Stimulated activated CD4-positive, alpha-beta T cell treated with anti-CD3 and anti-CD28 coated beads, Interleukin-12 subunit alpha, Interleukin-12 subunit beta, amount 100 ng/mL, for 48 hours (primary cell): ENCODE measurements around the gene LIMK2.
A peak's percentile ranks its signal among the peaks of the same experiment; 100 is the strongest.
"Not testable (repeated sequence)": the region's sequence is repeated elsewhere in the genome, so short reads cannot be mapped to it uniquely, and the experiment has no call there.

Source experiments
- DNase-seq, 3 donors: peaks; one replicate each; pipeline ENCODE4 v3.0.0-alpha.2; 2020; ENCODE audit warnings: low read depth in 2 of 3, low spot score in 1 of 3

The LIMK2 gene

DNA sequence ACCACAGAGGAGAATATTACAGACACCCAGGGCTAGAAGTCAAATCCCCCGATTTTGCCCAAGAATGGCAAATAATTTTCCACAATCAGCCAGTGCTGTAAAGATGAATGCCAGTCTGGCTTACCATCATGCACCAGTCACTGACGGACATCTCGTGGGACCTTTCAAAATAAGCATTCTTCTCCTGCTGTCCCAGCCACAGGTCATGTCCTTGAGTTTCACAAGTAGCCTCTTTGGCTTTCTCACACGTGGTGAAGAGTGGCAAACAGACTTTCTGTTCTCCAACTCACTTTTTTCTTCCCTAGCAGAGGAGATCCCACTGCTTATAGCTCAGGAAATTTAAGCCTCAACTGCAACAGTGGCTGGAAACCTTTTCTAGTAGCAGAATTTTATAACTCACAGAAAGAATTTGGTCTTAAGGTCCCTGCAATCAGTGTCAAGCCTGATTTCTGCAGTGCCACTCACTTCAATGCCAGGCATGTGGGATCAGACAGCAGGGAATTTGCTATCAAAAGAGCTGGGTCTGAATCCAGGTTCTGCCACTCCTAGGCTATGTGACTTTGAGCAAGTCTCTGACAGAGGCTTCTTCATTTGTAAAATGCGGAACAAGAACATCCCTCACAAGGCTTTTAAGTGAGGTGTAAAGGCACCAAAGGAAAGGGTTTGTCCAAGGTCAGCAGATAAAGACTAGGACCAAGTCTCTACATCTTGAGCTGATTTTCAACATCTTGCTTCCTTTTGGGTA, 76.6 kb downstream of the LIMK2 start:
- no peak for DNase-seq

DNA sequence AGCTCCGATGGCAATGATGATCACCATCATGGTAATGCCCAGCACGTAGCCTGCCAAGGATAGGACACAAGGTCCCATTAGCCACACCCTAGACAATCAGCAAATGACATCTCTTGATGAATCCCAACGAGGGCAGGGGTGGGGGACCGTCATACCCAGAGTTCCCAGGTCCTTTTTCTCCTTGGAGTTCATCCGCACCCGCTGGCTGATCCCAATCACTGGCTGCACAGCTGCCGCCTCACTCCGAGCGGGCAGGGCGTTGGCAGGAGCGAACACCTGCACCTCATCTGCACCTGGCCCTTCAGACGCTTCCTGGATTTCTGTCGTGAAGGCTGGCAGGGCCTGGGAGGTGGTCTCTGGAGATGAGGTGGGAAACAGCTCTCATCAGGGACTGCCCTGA, 77.2 kb downstream of the LIMK2 start:
- no peak for DNase-seq

DNA sequence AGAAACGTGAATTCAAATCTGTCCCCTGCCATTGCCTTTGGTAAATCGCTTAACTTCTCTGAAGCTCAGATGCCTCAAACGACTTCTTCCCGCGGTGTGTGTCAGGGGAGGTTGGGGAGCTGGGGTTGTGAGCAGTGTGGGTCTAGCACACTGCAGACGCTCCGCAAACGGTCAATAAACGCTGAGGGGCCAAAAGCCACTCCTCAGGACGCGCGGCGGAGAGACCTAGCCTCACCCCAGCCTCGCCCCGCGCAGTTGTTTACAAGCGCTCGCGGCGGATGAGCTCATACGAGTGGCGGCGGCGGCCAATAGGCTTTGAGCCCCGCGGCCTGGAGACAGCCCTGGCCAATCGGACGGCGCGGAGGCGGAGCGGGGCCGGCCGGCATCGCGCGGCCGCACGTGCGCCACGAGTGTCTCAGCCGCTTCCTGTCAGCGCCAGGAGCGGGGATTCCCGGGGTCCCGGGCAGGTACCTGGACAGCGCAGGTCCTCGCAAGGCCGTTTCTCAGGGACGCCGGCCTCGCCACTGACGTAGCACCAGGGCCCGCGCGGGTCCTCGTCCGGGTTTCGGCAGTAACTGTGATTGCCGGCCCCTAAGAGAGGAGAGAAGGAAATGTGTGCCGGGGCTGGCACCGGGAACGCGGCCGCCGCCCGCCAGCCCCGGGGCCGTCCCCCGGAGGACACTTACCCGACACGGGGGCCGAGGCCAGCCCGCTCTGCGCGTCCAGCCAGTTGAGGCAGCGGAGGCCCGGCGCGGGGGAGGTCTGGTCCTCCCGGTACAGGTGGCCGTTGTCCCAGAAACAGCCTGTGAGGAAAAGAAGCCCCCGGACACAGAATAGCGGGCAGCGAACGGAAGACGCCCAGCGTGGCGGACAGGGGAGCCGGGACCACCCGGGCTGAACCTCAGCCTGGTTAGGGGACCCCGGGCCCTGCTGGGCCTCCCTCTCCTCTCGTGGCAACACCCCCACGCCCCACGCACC, 78.7 kb downstream of the LIMK2 start:
- peak; percentile 85 to 91 (median 85) for DNase-seq

DNA sequence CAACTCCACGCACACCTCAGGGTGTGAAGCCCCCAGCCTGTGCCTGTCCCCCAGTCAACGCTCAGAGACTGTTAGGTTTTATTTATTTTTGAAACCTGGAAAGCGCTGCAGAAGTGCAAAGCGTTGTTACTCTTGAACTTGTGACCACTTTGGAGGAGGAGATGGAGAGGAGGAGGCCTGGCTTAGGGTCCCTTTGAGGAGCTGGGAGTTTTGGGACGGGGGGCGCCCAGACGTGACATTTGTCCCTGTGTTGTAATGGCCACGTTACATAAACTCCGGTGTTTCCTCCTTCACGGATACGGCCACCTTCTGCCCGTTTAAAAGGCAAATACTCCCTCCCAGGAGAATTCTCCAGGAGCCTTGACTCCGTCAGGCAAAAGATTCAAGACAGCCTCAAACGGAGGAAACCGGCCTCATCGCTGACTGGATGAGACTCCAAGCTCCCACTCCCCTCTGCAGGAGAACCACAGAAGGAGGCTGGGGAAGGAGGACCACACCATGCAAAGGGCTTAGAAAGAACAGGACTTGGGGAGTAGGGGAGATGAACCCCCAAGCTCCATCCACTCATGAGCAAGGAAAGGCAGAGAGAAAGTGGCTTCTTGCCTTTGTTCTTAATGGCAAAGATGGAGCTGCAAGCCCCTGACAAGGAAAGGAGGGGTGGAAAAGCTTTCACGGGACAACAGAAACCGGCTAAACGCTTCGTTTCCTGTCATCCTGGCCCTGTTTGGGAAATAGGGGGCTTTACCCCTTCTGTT, 79.6 kb downstream of the LIMK2 start:
- DNase-seq: no peak

DNA sequence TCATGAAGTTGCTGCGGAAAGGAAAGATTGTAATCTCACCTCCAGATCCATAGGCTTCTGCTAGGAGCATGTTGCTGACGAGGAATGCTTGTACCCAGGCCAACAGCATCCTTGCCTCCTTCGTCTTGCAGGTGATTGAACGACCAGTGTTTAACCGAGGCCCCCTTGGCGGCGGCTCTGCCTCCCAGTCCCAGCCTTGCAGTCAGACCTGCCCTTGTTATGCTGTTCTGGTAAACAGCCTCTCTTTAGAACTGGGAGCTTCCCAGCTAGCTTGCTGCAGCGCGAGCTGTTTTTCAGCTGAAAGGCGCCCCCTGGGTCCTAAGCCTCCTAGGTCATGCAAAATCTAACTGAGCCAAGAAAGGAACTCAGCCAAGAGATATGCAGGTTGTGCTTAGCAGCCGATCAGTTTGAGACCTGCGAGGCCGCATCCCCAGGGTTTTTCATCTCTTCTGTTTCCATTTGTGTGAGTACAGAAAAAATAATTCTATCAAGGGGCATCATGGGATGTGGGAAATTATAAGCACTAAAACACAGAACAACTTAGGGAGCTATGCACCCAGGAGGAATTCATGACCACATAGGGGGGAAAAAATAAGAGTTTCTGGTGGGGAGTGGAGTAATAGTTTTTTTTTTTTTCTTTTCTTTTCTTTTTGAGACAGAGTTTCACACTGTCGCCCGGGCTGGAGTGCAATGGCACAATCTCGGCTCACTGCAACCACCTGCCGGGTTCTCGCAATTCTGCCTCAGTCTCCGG, 80.3 kb downstream of the LIMK2 start, which contains the start of gene PIK3IP1:
TSS of gene PIK3IP1 (minus strand) at position 253 of the 754 bp plus-strand sequence. CDS start at position 109, 144 bp downstream.
- peak; percentile 72 to 82 (median 73) for DNase-seq

DNA sequence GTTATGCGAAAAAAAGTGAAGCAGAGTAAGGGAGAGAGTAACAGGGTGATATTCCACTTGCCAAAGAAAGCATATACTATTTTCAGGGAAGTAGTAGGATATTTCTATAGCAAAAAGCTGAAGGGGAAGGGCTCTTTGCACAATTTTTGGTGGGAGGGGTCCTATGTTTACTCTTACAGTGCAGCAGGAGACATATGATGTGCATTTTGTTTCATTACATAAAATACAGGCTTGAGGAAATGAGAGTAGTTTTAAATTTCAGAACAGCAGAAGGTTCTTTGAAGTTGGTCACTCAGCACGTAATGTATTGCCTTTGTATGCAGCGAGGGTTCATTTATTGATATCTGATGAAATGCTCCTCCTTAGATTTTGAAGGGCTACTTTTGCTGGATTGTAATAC, 83.3 kb downstream of the LIMK2 start:
- DNase-seq: no peak

DNA sequence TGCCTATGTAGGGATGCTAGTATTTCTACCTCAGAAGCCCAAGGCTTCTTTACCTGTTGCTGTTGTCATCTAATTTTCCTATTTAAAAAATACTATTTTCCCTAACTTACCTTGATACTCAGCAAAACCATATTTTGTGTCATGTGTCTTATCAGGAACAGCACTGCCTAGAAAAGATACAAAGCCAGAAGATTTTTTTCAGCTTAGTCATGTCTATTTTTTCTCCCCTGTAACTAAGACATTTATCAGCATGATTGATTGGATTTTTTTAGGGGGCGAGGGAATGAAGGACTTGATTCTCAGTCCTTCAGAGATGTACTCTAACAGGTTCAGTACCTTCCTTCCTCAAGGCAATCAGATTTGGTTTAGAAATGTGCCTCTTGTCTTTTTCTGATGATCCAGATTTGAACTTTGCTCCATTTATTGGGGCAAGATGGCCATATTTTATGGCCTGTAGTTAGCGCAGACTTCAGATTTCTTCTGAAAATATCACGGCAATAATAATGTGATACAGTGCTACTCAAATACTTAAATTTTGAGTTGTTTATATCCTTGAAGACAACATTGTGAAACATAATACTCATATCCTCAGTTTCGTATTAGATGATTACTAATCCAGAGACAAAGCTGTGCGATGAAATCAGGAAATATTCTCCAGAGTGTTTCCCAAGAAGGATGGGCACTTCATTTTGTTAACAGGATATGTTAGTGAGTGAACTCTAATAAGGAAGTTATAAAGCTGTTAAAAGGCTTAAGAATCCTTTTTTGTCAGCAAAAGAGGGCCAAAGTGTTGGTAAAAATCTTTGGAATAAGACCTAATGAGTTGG, 83.9 kb downstream of the LIMK2 start:
- no peak for DNase-seq

DNA sequence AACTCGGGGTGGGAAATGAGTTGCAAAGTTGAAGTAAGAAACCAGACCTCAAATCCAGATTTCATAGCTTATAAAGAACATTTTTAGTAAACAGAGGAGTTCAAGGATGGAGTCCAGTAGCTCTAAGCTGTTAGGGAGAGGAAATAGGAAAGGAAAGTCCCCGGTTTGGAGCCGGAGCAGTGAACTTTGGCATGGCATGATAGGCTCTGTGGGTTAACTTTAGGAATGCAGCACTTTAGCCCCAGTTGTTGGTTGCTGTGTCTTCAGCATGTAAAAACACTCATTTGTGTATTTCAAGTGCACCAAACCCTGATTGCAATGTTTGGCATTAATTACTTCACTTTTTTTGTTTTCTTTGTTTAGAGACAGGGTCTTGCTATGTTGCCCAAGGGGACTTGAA, 88.8 kb downstream of the LIMK2 start:
- no peak for DNase-seq

DNA sequence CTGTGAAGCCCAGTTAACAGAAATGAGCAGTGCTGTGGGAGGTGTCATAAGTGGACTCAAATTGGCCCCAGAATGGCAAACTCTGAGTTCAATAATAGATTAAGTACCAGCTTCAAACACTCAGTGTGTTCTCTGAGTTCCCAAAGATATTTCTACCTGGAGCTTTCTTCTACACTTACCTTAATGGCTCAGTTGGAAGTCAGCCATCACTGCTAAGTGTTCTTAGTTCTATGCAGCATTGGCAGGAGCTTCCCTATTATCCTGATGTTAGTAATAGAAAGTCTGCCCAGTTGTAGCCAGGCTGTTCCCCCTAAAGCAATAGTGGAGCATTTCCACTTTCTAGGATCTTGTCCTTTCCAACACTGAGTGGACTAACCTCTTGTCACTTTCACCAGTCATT, 89.9 kb downstream of the LIMK2 start:
- no peak for DNase-seq

DNA sequence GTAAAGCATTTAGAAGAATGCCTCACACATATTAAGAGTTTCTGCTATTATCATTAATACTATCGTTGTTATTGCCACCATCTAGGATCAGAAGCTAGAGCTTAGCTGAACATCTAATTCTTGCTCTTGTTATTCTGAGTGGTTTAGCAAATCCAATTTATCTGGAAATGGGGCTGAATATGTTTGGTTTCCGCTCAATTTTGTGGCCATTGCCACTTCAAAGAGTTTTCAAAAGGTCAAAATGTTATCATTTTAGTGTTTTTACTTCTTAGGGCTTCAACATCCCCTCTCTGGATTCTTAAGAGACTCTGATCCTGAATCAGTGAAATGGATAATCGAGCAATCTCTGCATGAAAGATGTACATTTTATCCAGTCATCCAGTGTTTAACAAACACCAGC, 90.4 kb downstream of the LIMK2 start:
- DNase-seq: no peak

DNA sequence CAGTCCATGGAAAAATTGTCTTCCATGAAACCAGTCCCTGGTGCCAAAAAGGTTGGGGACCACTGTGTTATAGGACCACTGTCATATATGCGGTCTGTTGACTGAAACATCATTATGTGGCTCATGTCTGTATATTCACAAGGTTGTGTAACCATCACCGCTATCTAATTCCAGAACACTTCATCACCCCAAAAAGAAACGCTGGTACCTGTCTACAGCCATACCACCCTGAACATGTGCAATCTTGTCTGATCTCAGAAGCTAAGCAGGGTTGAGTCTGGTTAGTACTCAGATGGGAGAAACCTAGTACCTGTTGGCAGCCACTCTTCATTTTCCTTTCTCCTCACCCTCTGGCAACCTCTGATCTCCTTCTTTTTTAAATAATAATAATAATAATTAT, 93.1 kb downstream of the LIMK2 start:
- DNase-seq: no peak

DNA sequence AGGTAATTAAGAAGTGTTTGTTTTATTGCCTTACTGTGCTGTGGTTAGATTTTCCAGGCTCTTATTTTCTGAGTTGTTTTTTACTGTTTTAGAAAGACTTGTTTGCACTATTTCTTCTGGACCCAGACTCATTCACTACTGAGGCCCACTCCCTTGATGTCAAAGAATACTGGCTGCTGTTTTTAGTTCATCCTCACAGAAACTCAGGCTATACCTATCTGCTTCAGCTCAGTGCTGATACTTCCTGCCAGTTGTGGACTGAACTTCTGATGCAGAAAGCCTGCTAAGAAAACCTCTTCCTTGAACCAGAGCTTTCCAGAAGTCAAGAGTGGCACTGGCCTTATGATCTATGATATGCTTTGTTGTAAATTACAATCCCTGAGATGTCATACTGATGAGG, 96.1 kb downstream of the LIMK2 start:
- DNase-seq: no peak

DNA sequence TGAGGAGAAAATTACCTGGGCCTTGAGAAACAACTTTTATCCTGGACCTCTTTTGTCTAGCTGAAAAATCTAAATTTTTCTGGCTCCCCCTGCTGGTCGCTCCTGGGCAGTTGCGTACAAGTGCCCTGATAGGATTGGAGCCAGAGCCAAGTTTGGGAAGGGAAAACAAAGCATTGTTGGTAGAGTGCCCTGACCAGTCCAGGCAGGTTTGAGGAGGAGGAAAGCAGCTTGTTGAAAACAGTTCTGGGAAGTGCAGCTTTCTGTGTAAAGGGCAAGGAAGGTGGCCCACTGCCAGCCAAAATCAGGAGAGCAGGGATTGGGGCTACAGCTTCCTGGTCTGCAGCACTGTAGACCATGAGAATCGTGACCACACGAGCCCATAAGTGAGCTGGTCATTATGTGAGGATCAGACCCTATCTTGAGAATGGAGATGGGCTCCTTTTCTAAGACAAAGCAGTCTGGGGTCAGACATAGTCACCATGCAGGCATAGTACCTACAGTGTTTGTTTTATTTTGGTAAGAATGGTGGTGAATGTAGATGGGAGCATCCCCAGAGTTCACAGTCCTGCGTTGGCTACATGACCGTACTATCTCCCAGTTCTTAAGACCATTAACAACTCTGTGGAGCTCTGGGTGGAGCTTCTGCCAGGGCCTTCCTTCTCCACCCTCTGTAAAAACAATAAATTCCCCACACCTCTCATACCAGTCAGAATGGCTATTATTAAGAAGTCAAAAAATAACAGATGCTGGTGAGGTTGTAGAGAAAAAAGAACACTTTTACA, 101.5 kb downstream of the LIMK2 start:
- DNase-seq: peak; percentile 40 to 68 (median 57)

DNA sequence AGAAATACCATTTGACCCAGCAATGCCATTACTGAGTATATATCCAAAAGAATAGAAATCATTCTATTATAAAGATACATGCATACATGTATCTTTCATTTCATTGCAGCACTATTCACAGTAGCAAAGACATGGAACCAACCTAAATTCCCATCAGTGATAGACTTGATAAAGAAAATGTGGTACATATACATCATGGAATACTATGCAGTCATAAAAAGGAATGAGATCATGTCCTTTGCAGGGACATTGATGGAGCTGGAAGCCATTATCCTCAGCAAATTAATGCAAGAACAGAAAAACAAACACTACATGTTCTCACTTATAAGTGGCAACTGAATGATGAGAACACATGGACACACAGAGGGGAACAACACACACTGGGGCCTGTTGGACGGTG, 102.1 kb downstream of the LIMK2 start:
- DNase-seq: not testable (repeated sequence)

DNA sequence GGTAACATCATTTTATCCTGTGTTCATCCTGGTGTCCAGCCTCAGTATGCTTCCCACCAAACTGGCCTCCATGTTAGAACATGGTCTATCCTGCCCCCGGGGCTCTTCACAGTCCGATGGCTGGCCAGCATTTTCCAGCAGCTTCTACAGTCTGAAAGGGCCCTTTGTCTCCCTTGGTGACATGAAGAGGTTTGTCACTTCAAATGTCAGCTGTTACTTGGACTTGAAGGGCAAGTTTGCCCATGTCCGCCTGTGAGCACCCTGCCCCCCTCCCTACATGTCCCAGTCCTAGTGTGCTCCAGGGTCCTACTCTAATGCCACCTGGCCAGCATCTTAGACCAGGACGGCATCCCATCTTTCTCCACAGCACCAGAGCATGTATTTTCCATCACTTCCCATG, 109.3 kb downstream of the LIMK2 start:
- no peak for DNase-seq

DNA sequence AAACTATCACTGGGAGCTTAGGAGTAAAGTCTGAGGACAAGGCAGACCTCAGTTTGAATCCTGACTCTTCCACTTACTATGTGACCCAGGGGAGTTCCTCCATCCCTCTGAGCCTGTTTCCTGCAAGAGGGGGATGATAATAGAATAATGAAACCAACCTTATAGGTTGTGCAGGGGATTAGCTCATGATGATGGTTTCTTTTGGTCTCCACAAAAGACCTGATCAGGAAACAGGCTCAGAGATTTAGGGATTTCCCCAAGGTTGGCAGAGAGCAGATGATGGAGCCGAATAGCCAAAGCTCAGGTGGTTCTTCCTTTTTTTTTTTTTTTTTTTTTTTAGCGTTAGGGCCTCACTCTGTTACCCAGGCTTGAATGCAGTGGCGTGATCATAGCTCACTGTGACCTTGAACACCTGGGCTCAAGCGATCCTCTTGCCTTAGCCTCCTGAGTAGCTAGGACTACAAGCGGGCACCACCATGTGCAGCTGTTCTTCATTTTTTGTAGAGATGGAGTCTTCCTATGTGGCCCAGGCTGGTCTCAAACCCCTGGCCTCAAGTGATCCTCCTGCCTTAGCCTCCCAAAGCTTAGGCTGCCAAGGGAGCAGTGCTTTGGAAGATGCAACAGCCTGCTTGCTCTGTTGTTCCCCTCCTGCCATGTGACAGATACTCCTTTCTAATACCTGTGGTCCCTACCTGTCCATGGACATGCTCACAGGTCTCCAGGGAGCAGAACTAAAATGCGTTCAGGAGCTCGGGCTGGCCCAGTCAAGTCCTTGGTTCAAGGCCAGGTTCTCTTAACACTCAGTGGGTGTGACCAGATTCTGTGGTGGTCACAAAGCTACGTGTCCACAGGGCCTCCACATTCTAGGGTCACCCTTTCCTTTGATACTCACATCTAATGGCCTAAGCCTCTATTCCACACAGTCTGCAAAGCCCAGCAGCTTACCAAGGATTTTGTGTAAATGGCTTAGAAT, 111.8 kb downstream of the LIMK2 start:
- no peak for DNase-seq

DNA sequence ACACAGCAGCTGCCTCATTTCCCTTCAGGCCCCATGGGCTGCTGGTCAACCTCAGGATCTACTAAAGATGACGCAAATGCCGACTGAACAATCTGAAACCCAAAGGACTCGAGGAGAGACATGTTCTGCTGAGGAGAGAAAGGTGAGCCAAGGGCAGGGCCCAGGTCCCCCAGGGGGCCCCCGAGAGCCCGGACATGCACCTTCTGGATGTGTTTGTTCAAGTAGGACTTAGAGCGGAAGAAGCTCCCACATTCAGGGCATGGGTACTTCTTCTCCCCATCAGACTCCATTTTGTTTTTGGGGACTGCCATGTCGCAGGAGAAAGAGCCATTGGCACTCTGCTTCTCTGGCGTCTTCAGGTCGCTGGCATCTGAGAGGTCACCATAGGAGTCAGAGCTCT, 114.8 kb downstream of the LIMK2 start:
- DNase-seq: no peak
